GM12878 (cell line): ENCODE measurements around the gene APCDD1L. TPM values are rescaled to one million over a fixed set of nuclear protein-coding genes. Genes with fewer than 3 reads are reported as not detected.

ENCODE experiments used
- ATAC-seq: fragments of 200-7000 bp; cut with Tn5 transposase; 3 replicates; pipeline ENCODE4 v1.9.1; 2020; ENCODE audit warnings: mild to moderate bottlenecking, moderate library complexity
- BruUV-seq: library from RNA; stranded (reverse); fragments of 400-500 nt; replicated peaks from 2 replicates; lab custom pipeline; 2021; lab: Mats Ljungman, UMichigan
- CTCF ChIA-PET: fragments of 300-600 bp; sonication (Branson Sonifier 250); formaldehyde crosslinking; extraction: SDS; loops from one replicate; lab custom pipeline; 2021; ENCODE audit warnings: inconsistent platforms; lab: Yijun Ruan, JAX
- POLR2A ChIA-PET: fragments of 350-600 bp; formaldehyde crosslinking; extraction: SDS; loops from one replicate; lab custom pipeline; 2021; ENCODE audit warnings: inconsistent platforms; lab: Charles Lee
- RAD21 ChIA-PET: fragments of 300-600 bp; sonication (Branson Sonifier 250); formaldehyde crosslinking; loops from one replicate; lab custom pipeline; 2023; ENCODE audit warnings: antibody characterized with exemption; ENCODE audit not compliant: unreplicated experiment; lab: Charles Lee
- SMC1A ChIA-PET: fragments of 300-600 bp; sonication (Branson Sonifier 250); formaldehyde crosslinking; loops from one replicate; lab custom pipeline; 2023; ENCODE audit not compliant: unreplicated experiment, uncharacterized antibody; lab: Charles Lee
- DNase-seq: peaks from one replicate; pipeline ENCODE4 v3.0.0-alpha.2; 2011; ENCODE audit warnings: low read depth, low spot score
- FAIRE-seq: peaks from 3 replicates; lab custom pipeline; 2011; peaks lifted over from hg19 to GRCh38; lab: Jason Lieb, UNC
- H2AFZ ChIP-seq: 2 replicates; pipeline ENCODE4 v1.6.0; 2011; ENCODE audit warnings: low read depth, low read length, control low read depth; ENCODE audit not compliant: control insufficient read depth
- H3K27ac ChIP-seq: 2 replicates; pipeline ENCODE4 v1.5.1; 2011; ENCODE audit warnings: control low read depth; ENCODE audit not compliant: control insufficient read depth, insufficient read depth
- H3K27me3 ChIP-seq, 2 experiments: replicated peaks in 1 of 2; 2 replicates each; pipeline versions ENCODE4 v1.6.0 to v1.6.1; 2011; ENCODE audit warnings: low read length in 1 of 2; ENCODE audit not compliant: control insufficient read depth in 2 of 2, insufficient read depth in 2 of 2
- H3K36me3 ChIP-seq, 2 experiments: 2 replicates each; pipeline ENCODE4 v1.5.1; 2011; ENCODE audit warnings: low read length in 1 of 2; ENCODE audit not compliant: control insufficient read depth in 2 of 2, insufficient read depth in 2 of 2
- H3K4me1 ChIP-seq: 2 replicates; pipeline ENCODE4 v1.6.1; 2011; ENCODE audit warnings: mild to moderate bottlenecking, low read length, moderate library complexity, mixed read lengths; ENCODE audit not compliant: control insufficient read depth, insufficient read depth
- H3K4me2 ChIP-seq: 2 replicates; pipeline ENCODE4 v1.6.0; 2011; ENCODE audit warnings: control low read depth; ENCODE audit not compliant: control insufficient read depth, insufficient read depth
- H3K4me3 ChIP-seq: fragments of 200-600 bp; sonication (generic); 2 replicates; pipeline ENCODE4 v1.5.1; 2016
- H3K79me2 ChIP-seq: 2 replicates; pipeline ENCODE4 v1.6.0; 2011; ENCODE audit warnings: low read length; ENCODE audit not compliant: control insufficient read depth, insufficient read depth
- H3K9ac ChIP-seq: 2 replicates; pipeline ENCODE4 v1.8.0; 2011; ENCODE audit warnings: low read length, control low read depth, mixed read lengths; ENCODE audit not compliant: control insufficient read depth, insufficient read depth
- H3K9me3 ChIP-seq: replicated peaks from 3 replicates; pipeline ENCODE4 v1.5.1; 2011; ENCODE audit warnings: mild to moderate bottlenecking, low read length; ENCODE audit not compliant: control insufficient read depth, insufficient read depth
- H4K20me1 ChIP-seq: 2 replicates; pipeline ENCODE4 v1.6.0; 2011; ENCODE audit not compliant: control insufficient read depth, insufficient read depth
- ATF7 ChIP-seq: fragments of 450-650 bp; IDR thresholded peaks from 2 replicates; pipeline ENCODE4 v1.6.1; 2016; ENCODE audit warnings: low read depth, mild to moderate bottlenecking
- E2F8 ChIP-seq: fragments of 450-650 bp; IDR thresholded peaks from 2 replicates; pipeline ENCODE4 v1.6.1; 2018; ENCODE audit warnings: mild to moderate bottlenecking, low read depth, moderate library complexity; ENCODE audit not compliant: partially characterized antibody
- EGR1 ChIP-seq, 2 experiments: IDR thresholded peaks; 1 replicate in 1 of 2; 2 replicates in 1 of 2; pipeline ENCODE4 v1.6.1; 2011 to 2012; ENCODE audit warnings: low read depth in 2 of 2, low read length in 2 of 2, borderline replicate concordance in 1 of 2, mild to moderate bottlenecking in 1 of 2, moderate library complexity in 1 of 2
- PAX5 ChIP-seq: IDR thresholded peaks from 2 replicates; pipeline ENCODE4 v1.6.1; 2011; ENCODE audit warnings: low read depth, low read length, borderline replicate concordance
- RAD21 ChIP-seq: IDR thresholded peaks from 2 replicates; pipeline ENCODE4 v1.6.1; 2011; ENCODE audit warnings: mild to moderate bottlenecking, low read depth, low read length, moderate library complexity; ENCODE audit not compliant: insufficient read depth
- RELA ChIP-seq: fragments of 450-650 bp; IDR thresholded peaks from 2 replicates; pipeline ENCODE4 v1.8.0; 2014; ENCODE audit warnings: borderline replicate concordance; ENCODE audit not compliant: partially characterized antibody
- SKIL ChIP-seq: fragments of 450-650 bp; IDR thresholded peaks from 2 replicates; pipeline ENCODE4 v1.6.1; 2017; ENCODE audit warnings: mild to moderate bottlenecking, low read depth, inconsistent platforms; ENCODE audit not compliant: poor library complexity, severe bottlenecking
- STAT1 ChIP-seq: fragments of 450-650 bp; conservative IDR thresholded peaks from 2 replicates; pipeline ENCODE4 v1.6.1; 2014; ENCODE audit warnings: antibody characterized with exemption, mild to moderate bottlenecking
- ZNF24 ChIP-seq: fragments of 450-650 bp; IDR thresholded peaks from 2 replicates; pipeline ENCODE4 v1.6.1; 2017; ENCODE audit warnings: antibody characterized with exemption, mild to moderate bottlenecking
- WGBS: methylation state at CpG from one replicate; pipeline ENCODE4 v1.1.6; 2016; ENCODE audit warnings: low lambda C conversion rate; ENCODE audit not compliant: insufficient replicate concordance, insufficient coverage; ENCODE audit errors: missing lambda C conversion rate; 5-methylcytosine and 5-hydroxymethylcytosine counted together
- in situ Hi-C: fragments of 300-500 bp; cut with MboI; formaldehyde crosslinking; loops from 9 replicates; pipeline ENCODE4 v1.14.3; 2018; ENCODE audit warnings: mixed read lengths
- intact Hi-C: fragments of 100-400 bp; cut with micrococcal nuclease; formaldehyde crosslinking; loops from one replicate; pipeline ENCODE4 v1.14.2; 2022; ENCODE audit not compliant: unreplicated experiment
- polyA plus RNA-seq, 11 experiments: library from polyadenylated mRNA; depleted of rRNA in 4 of 11; unstranded in 6 of 11; stranded (reverse) in 5 of 11; fragments of >200 nt; fragmentation: Nextera tagmentation in 4 of 11; fragmentation: Illumina TruSeq in 1 of 11; extraction: Ambion mirVana in 4 of 11; extraction: Trizol in 1 of 11; gene quantifications; 1 replicate in 1 of 11; 2 replicates in 10 of 11; pipeline versions ENCODE4 v1.2.1 to v1.2.3, GENCODE V29; 2011 to 2016; ENCODE audit warnings: inconsistent platforms in 2 of 11, missing spikeins in 2 of 11, low read depth in 1 of 11
- total RNA-seq, 4 experiments: library from RNA; depleted of rRNA in 3 of 4; stranded (reverse); fragments of >200 nt in 3 of 4; fragmentation: Illumina TruSeq in 1 of 4; extraction: Trizol in 1 of 4; gene quantifications; 2 replicates each; pipeline versions ENCODE4 v1.2.1 to v1.2.3, GENCODE V29; 2013 to 2021

Gene APCDD1L
- total and polyA plus RNA-seq, 10 of the 15 experiments (the other 5 are each of a cell fraction or from before 2014, with no cell fraction given), result 0.14 to 0.50 TPM; not detected in 8

GRCh38 chr20:58522666-58523065, 7.5 kb upstream of the APCDD1L start:
- in situ Hi-C loops (no loop called here), intact Hi-C loops (no loop called here)
- DNase-seq (no peak), ATAC-seq (no peak), FAIRE-seq (no peak)
- H3K4me1 ChIP-seq, result no peaks in the 10 kb centered on the region
- CTCF ChIA-PET, result no interaction called here
- no peaks in the 10 kb centered on the region for H3K79me2 ChIP-seq
- H2AFZ ChIP-seq, result no peak overlapping the region
- no peak overlapping the region for H3K4me3 ChIP-seq
- TF ChIP-seq RELA (no peak), SKIL (no peak), PAX5 (no peak), EGR1 (IDR thresholded peaks at IDR 0.05; ENCODE audit: borderline replicate concordance in 1 of 2, low read depth in 2 of 2, low read length in 2 of 2) (no peak), E2F8 (no peak), STAT1 (no peak), RAD21 (no peak), ATF7 (no peak), ZNF24 (no peak)
- RAD21 ChIA-PET, result interaction anchor here (0.7 kb wide), 1 partner anchor 287 kb away, joined by 3 read pairs; no protein-coding TSS in a partner anchor
- no peaks in the 10 kb centered on the region for H3K36me3 ChIP-seq
- H4K20me1 ChIP-seq, result no peaks in the 10 kb centered on the region
- SMC1A ChIA-PET, result no interaction called here
- BruUV-seq, result no TSS peak
- no peak overlapping the region for H3K9ac ChIP-seq
- H3K27ac ChIP-seq, result no peak overlapping the region
- peaks cover 2% of the 10 kb centered on the region for H3K9me3 ChIP-seq
- POLR2A ChIA-PET, result no interaction called here
- H3K27me3 ChIP-seq, result no peaks in the 10 kb centered on the region
- H3K4me2 ChIP-seq, result no peak overlapping the region
- WGBS, result 12% methylated on average over 3 of the region's 3 CpGs
